ENCODE measurements around the gene RBFOX2. TPM values are rescaled to one million over a fixed set of nuclear protein-coding genes. Genes with fewer than 3 reads are reported as not detected.
A peak's percentile ranks its signal among the peaks of the same experiment; 100 is the strongest.

RBFOX2 gene
- total RNA-seq, 4 donors from 2014 or later, result 39.4 to 80.0 (median 52.9) TPM

DNA sequence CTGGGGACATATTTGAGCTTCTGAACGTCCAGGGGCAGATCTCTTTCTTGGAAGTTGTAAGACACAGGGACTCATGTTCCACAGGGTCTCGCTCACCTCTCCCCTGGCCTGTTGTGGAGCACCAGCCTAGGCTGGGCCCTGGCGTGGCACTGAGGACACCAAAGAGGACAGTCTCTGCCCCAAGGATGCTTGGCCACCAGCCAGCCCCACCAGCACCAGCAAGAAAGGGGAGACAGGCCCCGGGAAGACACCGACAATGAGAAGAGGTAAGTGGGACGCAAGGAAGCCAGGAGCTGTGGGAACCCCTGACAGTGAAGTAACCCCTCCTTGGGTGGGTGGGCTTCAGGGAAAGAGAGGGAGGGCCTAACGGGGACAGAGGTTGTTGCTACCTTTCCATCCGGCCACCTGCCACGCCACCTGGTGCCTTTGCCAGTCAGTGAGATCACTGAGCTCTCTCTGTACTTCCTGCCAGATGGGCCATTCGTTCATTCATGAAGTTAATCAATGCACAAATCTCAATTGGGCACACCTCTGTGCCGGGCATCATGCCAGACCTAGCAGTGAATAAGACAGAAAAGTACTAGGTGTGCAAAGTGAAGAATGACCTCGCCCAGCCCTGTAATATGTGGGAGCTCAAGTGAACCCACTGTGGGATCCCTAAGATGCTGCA, 299.9 kb downstream of the RBFOX2 start:
- no peaks in the 10 kb centered on the region for H3K9me3 ChIP-seq
- H3K27me3 ChIP-seq, result no peaks in the 10 kb centered on the region
- TF ChIP-seq POLR2A (IDR thresholded peaks at IDR 0.05), result no peak
- TF ChIP-seq, protein P1, sequence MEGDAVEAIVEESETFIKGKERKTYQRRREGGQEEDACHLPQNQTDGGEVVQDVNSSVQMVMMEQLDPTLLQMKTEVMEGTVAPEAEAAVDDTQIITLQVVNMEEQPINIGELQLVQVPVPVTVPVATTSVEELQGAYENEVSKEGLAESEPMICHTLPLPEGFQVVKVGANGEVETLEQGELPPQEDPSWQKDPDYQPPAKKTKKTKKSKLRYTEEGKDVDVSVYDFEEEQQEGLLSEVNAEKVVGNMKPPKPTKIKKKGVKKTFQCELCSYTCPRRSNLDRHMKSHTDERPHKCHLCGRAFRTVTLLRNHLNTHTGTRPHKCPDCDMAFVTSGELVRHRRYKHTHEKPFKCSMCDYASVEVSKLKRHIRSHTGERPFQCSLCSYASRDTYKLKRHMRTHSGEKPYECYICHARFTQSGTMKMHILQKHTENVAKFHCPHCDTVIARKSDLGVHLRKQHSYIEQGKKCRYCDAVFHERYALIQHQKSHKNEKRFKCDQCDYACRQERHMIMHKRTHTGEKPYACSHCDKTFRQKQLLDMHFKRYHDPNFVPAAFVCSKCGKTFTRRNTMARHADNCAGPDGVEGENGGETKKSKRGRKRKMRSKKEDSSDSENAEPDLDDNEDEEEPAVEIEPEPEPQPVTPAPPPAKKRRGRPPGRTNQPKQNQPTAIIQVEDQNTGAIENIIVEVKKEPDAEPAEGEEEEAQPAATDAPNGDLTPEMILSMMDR (IDR thresholded peaks at IDR 0.05), result peak in 4 of 6 experiments; percentile 12 to 57 (median 42)
- no peak overlapping the region for H3K4me3 ChIP-seq
- no peaks in the 10 kb centered on the region for H3K36me3 ChIP-seq
- H3K4me1 ChIP-seq, result peaks cover 0 to 16% (median 0%) of the 10 kb centered on the region in 4 donors
- DNase-seq, result peak in 2 of 3 donors; percentile 90 to 92
- H3K27ac ChIP-seq, result peak overlapping the region in 3 of 4 donors; percentile 19 to 72 (median 27)

DNA sequence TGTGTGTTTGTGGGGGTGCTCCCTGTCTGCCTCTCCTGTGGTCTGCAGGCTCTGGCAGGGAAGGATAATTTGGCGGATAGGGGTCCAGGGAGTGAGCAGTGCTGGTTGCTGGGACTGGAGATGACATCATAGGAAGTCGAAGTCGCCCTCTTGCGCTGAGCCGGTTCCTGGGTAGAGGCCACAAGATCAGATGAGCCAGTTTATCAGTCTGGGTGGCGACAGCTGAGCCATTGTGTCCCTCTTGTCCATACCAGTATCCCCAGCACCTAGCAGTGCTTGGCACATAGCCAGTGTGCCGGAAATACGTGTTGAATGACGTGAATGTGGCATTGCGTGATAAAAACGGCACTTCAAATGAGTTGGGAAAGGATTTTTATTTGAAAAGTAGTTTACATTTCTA, 301.2 kb downstream of the RBFOX2 start:
- no peak for DNase-seq
- peaks cover 0 to 5% (median 0%) of the 10 kb centered on the region in 4 donors for H3K4me1 ChIP-seq
- TF ChIP-seq, protein P1 (IDR thresholded peaks at IDR 0.05), result no peak
- TF ChIP-seq POLR2A (IDR thresholded peaks at IDR 0.05), result no peak
- no peaks in the 10 kb centered on the region for H3K9me3 ChIP-seq
- no peaks in the 10 kb centered on the region for H3K36me3 ChIP-seq
- H3K27ac ChIP-seq, result no peak overlapping the region
- H3K4me3 ChIP-seq, result no peak overlapping the region
- no peaks in the 10 kb centered on the region for H3K27me3 ChIP-seq

DNA sequence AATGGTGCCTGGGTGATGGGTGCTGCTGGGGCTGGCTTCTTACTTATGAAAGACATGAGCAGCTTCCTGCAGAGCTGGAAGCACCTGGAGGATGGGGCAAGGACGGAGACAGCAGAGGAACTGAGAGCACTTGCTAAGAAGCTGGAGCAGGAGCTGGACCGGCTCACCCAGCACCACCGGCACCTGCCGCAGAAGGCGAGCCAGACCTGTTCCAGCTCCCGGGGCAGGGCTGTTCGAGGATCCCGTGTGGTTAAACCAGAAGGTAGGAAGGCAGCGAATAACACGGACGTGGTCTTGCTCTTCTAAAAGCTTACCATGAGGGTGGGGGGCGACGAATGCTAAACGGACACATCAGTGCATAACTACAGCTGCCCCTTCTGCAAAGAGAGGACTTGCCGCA, 301.7 kb downstream of the RBFOX2 start:
- no peak for DNase-seq
- no peak overlapping the region for H3K4me3 ChIP-seq
- no peak overlapping the region for H3K27ac ChIP-seq
- H3K36me3 ChIP-seq, result no peaks in the 10 kb centered on the region
- H3K9me3 ChIP-seq, result no peaks in the 10 kb centered on the region
- no peak for TF ChIP-seq POLR2A (IDR thresholded peaks at IDR 0.05)
- TF ChIP-seq, protein P1 (IDR thresholded peaks at IDR 0.05), result no peak
- no peaks in the 10 kb centered on the region for H3K27me3 ChIP-seq
- peaks cover 0 to 5% (median 0%) of the 10 kb centered on the region in 4 donors for H3K4me1 ChIP-seq

DNA sequence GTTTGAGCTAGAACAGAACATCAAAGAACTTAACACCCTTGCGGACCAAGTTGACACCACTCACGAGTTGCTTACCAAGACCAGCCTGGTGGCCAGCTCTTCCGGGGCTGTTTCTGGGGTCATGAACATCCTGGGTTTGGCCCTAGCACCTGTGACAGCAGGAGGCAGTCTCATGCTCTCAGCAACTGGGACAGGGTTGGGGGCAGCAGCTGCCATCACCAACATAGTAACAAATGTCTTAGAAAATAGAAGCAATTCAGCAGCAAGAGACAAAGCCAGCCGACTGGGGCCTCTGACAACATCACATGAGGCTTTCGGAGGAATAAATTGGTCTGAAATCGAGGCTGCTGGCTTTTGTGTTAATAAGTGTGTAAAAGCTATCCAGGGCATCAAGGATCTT, 302.2 kb downstream of the RBFOX2 start:
- no peaks in the 10 kb centered on the region for H3K9me3 ChIP-seq
- no peak overlapping the region for H3K4me3 ChIP-seq
- TF ChIP-seq POLR2A (IDR thresholded peaks at IDR 0.05), result no peak
- TF ChIP-seq, protein P1 (IDR thresholded peaks at IDR 0.05), result no peak
- no peak for DNase-seq
- H3K27me3 ChIP-seq, result no peaks in the 10 kb centered on the region
- no peak overlapping the region for H3K27ac ChIP-seq
- peaks cover 0 to 5% (median 0%) of the 10 kb centered on the region in 4 donors for H3K4me1 ChIP-seq
- no peaks in the 10 kb centered on the region for H3K36me3 ChIP-seq

DNA sequence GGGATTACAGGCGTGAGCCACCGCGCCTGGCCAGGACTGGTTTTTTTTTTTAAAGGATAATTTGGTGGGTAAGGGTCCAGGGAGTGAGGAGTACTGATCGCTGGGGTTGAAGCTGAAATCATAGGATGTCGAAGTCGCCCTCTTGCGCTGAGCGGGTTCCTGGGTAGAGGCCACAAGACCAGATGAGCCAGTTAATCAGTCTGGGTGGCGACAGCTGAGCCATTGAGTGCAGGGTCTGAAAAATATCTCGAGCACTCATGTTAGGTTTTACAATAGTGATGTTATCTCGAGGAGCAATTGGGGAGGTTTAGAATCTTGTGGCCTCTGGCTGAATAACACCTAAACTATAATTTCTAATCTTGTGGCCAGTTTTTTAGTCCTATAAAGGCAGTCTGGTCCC, 303.1 kb downstream of the RBFOX2 start:
- H3K27ac ChIP-seq, result no peak overlapping the region
- no peak for DNase-seq
- H3K27me3 ChIP-seq, result no peaks in the 10 kb centered on the region
- no peaks in the 10 kb centered on the region for H3K36me3 ChIP-seq
- H3K4me3 ChIP-seq, result no peak overlapping the region
- H3K4me1 ChIP-seq, result peaks cover 0 to 5% (median 0%) of the 10 kb centered on the region in 4 donors
- no peaks in the 10 kb centered on the region for H3K9me3 ChIP-seq
- TF ChIP-seq, protein P1 (IDR thresholded peaks at IDR 0.05), result no peak
- TF ChIP-seq POLR2A (IDR thresholded peaks at IDR 0.05), result no peak

Measured in Peyer's patch (tissue), 4 donors.